ENCODE measurements around the gene MLLT1.

Gene MLLT1

DNA sequence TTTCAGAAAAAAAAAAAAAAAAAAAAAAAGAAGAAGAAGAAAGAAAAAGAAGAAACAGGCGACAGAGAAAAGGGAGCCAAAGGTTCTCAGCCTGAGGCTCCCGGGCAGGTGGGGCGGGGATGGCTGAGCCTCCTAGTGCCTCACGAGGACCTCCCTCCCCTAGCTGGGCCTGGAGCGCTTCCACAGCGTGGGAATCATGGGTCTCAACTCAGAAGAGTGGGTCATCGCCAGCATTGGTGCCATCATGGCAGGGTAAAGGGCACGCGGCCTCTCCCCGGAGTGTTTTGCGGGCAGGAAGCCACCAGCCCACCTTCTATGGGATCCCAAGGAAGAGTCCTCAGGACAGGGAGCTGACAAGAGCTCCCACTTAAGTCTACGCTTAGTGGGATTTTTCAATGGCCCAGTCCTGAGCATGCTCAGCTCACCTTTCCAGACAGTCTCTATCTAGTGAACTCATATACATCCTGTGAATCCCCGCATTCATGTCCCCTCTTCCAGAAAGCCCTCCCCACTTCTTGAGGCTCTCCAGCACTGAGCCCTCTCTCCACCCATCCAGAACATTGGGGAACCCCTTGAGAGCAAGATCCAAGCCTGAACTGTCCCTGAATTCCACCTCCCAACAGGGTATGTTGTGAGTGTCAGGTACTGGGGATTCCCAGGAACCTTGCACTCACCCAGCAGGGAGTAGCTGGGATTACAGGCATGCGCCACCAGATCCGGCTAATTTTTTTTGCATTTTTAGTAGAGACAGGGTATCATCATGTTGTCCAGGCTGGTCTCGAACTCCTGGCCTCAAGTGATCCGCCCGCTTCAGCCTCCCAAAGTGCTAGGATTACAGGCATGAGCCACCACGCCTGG lies 74.7 kb downstream of the MLLT1 start:
- no peak for DNase-seq

DNA sequence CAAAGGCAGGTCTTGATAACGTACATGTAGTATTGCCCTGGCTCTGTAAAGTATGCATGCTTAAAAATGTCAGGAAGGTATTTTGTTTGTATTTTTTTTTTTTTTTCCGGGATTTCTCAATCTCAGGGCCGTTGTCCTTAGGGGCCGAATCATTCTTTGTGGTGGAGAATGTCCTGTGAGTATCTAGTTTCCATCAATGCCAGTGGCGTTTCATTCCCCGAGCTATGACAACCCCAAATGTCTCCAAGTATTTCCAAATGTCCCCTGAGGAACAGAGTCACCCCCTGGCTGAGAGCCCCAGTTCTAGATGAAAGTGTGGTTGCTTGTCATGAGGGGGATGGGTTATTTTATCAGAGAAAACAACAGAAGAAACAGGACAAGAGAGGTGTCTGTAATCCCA lies 75.6 kb downstream of the MLLT1 start:
- DNase-seq, result no peak

DNA sequence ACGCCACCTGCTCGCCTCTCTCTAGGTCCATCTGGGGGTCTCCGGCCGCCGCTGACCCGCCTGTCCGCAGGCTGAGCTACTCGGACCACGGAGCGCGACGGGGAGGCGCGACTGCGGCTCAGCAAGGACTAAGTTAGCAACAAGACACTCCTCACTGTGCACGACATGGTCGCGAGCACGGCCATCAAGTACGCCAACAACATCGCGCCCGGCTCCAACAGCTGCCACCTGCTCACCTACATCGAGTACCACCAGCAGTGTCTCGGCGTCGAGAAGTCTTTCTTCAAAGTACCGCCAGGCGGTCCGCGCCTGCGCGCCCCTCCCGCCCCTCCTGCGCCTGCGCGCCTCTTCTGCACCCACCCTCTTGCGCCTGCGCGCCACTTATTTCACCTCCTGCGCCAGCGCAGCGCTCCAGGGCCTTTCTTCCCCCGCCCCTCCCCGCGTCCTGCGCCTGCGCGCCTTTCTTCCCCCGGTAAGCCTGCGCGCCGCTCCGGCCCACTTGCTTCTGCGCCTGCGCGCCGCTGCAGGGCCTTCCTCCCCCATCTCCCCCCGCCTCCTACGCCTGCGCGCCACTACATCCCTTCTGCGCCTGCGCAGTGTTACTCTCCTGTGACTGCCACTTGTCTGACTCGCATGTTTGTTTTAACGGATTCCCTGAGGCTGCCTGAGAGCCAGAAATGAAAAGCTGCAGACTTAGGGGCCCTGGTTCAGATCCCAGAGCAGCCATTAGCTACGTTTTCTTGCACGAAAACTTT lies 80.4 kb downstream of the MLLT1 start:
- DNase-seq, result peak; percentile 91 to 94

DNA sequence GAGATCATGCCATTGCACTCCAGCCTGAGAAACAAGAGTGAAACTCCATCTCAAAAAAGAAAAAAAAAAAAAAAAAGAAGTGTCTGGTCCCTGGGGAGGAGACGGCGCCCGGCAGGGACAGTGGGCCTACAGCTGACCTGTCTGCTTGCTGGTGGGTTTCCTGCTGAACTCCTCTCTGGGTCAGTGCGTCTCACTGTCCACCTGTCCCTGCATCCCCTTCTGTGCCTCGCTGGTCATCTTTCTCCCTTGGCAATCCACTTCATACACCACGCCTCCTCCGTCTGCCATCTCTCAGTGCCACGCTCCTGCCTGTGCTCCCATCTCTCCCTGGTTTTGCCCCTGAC lies 80.9 kb downstream of the MLLT1 start:
- DNase-seq, result no peak

DNA sequence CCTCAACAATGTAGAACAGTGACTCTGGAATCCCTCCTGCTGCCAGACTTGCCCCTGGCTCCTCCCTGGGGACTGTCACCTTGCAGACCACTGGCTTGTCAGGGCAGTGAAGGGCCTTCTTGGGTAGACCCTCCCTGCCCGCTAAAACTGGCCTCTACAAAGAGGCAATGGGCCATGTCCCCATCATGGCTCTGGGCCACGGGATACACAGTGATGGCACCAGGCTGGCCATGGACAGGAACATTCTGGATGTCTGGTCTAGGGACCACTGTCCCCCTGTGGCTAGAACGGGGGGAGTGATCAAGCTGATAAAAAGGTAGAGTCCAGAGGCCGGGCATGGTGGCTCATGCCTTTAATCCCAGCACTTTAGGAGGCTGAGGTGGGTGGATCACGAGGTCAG lies 83.4 kb downstream of the MLLT1 start:
- no peak for DNase-seq

DNA sequence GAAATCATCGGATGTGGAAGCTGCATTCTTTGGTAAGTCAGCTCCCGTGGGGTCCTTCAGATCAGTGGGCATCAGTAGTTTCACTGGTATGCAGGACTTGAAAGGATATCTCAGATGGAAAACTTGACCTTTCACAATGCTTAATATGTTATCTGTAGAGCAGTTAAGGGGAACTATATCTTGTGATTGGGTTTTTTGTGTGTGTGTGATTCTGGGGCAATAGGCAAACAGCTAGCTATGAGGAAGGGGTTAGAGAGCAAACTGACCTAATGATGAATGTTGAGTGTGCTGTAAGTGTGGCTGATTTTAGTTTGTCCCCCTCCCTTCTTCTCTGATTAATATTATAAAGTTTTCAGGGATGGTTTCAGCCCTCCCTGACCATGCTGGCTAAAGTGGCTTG lies 91.0 kb downstream of the MLLT1 start:
- DNase-seq, result no peak

DNA sequence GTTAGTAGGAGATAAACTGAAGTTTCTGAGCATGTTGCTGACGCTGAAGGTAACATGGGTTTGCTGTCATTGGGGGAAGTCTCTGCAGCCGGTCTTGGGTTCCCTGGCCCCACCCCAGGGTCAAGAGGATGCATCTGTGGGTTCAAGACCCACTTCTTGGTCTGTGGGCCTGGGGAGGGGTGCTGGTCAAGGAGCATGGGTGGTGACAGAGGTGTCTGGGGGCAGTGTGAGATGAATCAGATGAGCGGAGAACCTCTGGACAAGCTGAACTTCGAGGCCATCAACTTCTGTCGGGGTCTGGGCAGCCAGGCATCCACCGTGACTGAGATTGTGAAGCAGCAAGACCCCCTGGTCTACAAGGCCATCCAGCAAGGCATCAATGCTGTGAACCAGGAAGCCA lies 92.4 kb downstream of the MLLT1 start:
- no peak for DNase-seq

DNA sequence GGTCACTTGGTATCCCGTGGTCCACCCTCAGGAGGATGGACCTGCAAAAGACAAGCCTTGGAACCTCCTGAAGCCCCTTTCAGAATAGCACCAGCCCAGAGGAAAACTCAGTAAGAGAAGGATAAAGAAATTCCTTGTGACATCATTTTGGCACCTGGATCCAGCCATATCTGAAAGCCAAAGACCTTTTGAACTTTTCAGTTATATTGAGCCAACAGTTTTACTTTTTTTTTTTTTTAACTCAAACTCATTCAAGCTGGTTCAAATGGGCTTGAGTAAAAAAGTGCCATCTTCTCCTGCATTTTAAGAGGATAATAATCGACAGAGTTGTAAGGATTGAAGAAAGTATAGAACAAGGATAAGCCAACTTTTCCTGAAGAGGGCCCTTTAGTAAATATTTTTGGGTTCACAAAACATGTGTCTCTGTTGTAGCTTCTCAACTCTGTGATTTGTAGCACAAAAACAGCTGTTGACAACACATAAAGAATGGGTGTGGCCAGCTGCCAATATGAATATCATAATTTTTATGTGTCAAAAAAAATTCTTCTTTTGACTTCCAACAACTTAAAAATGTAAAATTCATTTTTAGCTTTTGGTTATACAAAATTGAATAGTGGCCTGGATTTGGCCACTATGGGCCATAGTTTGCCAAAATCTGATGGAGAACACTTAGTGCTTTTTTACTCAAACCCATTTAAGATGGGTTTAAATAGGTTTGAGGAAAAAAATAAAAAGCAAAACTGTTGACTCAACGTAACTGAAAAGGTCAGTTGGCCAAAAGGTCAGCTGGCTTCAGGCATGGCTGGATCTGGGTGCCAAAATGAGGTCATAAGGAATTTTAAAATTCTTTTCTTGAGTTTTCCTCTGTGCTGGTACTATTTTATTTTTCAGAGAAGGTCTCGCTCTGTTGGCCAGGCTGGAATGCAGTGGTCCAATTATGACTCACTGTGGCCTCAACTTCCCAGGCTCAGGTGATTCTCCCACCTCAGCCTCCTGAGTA lies 93.6 kb downstream of the MLLT1 start:
- no peak for DNase-seq

DNA sequence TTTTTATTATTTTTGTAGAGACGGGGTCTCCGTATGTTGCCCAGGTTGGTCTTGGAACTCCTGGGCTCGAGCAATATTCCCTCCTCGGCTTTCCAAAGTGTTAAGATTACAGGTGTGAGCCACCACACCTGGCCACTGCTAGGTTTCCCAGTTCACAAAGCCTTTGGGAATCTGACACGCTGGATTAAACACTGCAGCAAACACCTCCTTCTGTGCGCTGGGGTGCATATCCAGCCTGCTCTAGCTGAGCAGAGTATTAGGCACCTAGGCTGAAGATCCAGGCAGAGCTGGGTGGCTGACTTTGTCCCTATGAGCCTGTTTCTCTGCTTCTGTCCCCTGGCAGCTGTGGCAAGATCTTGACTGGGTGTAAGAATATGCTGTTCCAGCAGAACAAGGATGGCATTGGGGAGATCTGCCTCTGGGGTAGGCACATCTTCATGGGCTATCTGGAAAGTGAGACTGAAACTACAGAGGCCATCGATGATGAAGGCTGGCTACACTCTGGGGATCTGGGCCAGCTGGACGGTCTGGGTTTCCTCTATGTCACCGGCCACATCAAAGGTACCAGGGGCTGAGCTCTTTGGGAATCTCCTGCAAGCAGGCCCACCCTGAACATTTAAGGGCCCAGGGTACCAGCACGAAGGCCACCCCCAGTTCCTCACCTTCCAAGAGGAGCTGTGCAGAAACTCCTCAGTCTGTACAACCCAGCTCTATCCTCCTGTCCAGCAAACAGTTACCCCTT lies 94.5 kb downstream of the MLLT1 start:
- DNase-seq, result no peak

DNA sequence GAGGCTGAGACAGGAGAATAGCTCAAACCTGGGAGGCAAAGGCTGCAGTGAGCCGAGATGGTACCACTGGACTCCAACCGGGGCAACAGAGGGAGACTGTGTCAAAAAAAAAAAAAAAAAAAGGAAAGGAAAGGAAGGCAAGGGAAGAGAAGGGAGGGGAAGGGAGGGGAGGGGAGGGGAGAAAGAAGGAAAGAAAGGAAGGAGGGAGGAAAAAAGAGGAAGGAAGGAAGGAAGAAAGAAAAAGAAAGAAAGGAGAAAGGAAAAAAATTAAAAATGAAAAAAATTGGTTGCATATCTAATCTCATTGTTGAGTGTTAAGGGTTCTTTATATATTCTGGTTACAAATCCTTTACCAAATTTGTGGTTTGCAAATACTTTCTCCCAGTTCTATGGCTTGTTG lies 98.7 kb downstream of the MLLT1 start:
- DNase-seq, result no peak

DNA sequence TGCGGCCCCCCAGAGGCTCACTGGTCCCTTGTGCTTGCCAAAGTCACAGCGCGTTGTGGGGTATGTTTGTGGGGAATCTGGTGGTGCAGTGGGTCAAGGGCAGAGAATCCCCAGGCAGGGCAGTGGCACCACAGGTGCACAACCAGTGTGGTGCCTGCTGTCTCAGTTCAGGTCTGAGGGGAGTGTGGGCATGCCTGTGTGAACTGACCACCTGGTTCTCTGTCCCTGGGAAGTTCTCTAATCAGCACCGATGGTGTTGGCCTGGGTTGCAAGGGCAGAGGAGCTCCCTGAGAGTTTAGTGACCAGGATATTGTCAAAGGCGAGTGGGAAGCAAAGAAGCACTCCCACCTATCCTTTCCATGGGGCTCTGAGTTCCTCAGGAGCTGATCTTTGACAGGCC lies 106.6 kb downstream of the MLLT1 start:
- DNase-seq, result no peak

DNA sequence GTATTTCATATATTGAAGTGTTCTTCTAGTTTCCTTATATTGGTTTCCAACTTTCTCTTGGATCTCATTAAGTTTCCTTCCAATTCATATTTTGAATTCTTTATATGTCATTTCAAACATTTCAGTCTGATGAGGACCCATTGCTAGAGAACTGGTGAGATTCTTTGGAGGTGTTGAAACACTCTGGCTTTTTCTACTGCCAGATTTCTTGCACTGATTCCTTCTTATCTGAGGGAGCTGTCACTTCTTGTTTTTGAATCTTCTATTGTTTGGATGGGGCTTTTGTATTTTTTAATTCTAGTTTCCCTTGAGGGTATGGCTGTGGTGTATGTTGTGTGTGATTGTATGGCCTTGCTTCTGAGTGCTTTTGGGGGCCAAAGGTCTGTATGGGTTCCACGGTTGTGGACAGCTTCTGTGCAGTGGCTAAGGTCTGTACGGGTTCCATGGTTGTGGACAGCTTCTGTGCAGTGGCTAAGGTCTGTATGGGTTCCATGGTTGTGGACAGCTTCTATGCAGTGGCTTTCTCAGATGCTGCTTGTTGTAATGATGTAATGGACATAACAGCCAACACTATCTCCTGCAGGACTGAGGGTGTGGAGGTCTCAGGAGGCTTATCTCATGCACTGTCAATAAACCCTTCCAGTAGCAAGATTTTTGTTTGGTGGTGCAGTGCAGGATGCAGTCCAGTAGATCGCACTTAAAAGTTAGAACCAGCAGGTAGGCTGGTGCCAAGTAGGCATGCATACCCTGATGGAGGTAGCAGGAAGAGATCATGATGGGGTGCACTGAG lies 107.5 kb downstream of the MLLT1 start:
- DNase-seq, result no peak

DNA sequence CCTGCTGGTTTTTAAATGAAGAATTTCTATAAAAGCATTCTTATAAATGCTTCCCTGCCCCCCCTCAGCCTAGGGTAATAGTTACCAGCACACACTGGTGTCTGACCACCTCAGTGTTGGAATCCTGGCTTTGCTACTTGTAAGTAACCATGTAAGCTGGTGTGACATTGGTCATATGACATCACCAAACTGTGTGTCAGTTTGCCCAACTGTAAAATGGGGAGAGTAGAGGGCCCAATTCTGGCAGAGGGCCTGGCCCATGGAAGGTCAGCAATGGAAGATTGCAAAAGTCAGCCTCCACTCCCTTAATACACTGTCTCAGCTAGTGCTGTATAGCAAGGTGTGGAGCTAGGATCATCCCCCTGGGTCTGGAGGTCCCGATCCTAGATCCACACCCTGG lies 112.7 kb downstream of the MLLT1 start:
- DNase-seq, result no peak

DNA sequence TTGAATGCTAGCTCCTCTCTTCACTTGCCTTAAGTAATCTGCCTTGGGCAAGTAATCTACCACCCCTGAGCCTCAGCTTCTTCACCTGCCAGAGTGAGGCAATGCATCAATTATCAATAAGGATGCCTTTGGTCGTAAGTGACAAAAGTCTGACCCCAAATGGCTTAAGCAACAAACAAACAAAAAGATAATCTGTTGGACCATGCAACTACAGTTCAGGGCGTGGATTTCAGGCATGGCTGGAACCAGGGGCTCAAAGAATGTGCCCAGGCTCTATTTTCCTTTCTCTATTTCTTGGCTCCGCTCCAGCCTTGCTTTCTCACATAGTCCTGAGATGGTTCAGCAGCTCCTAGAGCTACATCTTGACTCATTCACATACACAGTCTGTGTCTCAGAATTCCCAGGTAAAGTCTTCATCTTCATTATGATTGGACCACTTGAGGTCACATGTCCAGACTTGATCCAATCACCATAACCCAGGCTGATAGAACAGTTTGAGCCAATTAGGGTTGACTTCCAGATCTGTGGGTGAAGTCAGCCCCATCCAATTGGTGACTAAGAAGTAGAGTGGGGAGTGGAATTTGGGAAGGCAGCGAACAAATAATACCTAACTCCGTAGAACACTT lies 114.8 kb downstream of the MLLT1 start:
- DNase-seq, result no peak

DNA sequence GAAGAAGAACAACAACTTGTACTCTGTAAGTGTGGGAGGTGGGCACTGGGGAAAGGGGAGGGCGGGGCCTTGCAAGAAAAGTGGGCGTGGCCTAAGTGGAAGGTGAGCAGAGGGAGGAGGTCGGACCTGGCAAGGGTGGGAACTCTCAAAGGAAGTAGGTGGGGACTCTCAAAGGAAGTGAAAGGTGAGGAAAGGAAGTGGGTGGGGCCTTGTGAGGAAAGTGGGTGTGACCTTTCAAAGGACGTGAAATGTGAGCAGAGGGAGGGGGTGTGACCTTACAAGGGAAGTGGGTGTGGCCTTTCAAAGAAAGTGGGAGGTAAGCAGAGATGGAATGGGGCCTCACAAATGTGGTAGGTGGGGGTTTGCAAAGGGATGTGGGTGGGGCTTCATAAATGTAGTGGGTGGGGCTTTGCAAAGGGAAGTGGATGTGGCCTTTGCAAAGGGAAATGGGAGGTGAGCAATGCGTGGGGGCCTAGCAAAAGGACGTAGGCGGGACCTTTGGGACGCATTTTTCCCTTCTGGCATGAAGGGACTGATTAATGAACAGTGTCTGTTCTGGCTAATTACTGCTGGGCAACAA lies 118.4 kb downstream of the MLLT1 start:
- DNase-seq, result no peak

Measured in NCI-H187 (cell line).